T follicular helper cell (primary cell): ENCODE data around the gene SYT6.

ENCODE experiments used
- DNase-seq: peaks from one replicate; pipeline ENCODE4 v3.0.0-alpha.2; 2020; ENCODE audit warnings: low read depth
- total RNA-seq, 2 experiments: gene quantifications; one replicate each; lab custom pipeline; 2026; lab: John Stamatoyannopoulos, UW

The SYT6 gene
- total RNA-seq, result 0 reads per million in 2 experiments

- no peak for DNase-seq
Measured at GRCh38 chr1:114153261-114154145, at the start of gene SYT6. TSS of gene SYT6 (minus strand) at chr1:114153869. CDS start at chr1:114153772, 97 bp downstream.

- no peak for DNase-seq
Measured at GRCh38 chr1:114201486-114201885, 47.8 kb upstream of the SYT6 start.

- DNase-seq, result no peak
Measured at GRCh38 chr1:114199017-114199594, 45.4 kb upstream of the SYT6 start.

GRCh38 chr1:114196992-114197907 is 43.6 kb upstream of the SYT6 start:
- DNase-seq, result no peak

GRCh38 chr1:114195819-114196218 is 42.1 kb upstream of the SYT6 start:
- DNase-seq, result no peak

GRCh38 chr1:114192328-114192727 is 38.7 kb upstream of the SYT6 start:
- DNase-seq, result no peak

DNA sequence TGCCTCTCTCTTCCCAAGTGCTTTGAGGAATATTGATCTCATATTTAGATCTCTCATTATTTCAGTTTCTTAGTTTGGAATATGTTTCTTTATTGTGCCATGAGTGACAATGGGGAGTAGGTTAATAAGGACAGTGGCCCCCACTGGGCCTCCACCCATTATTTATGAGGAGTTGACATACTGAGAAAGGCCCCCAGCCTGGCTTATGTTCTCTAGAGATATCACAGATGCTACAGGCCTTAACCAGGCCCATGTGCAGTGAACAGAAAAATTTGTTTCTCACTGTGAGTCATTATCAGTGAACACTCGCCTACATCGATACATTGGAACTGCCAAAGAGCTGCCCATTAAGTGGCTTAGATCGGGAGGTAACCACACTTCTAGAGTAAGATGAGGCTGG is 35.7 kb upstream of the SYT6 start:
- DNase-seq, result no peak

- no peak for DNase-seq
Measured at GRCh38 chr1:114181356-114181755, 27.7 kb upstream of the SYT6 start.

GRCh38 chr1:114180742-114181141 is 27.1 kb upstream of the SYT6 start:
- DNase-seq, result no peak

DNA sequence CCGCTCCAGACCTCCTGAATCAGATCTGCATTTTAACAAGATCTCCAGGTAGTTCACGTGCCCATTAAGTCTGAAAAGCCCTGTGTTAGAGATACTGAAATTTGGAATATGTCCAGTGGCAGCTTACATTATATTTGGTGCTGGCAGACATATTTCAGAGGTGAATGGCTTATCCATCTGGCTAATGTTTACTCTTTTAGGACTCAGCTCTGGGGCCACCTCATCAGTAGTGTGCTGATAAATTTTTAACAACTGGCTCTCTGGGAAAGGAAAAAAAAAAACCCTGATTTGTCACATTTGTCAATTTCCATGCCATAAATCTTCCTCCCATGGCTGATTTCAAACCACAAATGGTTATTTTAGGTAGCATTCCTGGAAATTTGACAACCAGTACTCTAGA is 25.3 kb upstream of the SYT6 start:
- no peak for DNase-seq

DNA sequence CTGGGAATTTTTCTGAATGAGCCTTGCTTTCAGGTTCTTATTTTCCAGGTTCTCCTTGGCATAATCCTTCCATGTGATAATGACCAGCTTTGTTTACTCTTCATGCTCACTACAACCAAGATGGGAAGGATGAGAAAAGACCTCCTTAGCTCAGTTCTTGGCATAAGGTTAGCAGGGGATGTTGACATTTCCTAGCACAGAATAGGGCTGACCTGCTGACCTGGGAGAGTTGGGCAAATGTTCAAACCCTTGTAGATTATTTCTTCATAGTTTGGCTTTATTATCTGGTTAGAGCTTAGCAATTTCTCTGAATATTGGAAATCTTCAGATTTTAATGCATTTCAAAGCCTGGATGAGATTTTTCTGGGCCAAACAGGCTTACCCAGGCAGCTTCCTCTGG is 23.6 kb upstream of the SYT6 start:
- no peak for DNase-seq

DNA sequence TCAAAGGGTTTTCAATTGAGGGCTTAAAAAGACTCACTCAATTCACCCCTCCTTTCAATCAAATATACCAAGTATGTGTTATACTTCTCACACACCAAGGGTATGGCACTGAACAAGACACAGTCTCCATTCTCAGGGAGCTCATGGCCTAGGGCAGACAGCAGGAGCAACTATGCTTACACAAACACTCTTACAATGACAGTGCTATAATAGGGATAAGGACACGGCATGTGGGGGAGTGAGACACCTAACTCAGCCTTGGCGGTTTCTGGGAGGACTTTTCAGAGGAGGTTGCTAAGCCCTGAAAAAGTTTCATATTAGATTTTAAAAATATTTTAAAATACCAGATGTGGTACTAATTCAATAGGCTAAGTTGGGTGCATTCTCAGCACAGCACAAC is 22.7 kb upstream of the SYT6 start:
- no peak for DNase-seq

DNA sequence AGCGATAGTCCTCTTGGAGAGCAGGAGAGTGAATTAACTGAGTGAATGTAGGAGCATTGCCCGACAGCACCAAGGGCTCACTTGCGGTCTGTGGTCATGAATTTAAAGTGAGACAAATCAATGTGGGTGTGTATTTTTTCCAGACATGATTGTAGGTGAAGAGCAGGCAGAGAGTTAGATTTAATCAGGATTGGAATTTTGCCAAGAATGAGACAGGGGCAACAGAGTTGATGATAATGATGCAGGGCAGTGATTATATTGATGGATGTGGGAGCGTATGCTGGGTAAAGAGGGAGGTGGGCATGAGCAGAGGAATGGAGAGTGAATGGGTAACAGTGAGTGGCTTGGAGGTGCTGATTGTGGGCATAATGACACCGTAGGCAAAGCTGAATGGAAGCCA is 20.0 kb upstream of the SYT6 start:
- no peak for DNase-seq

GRCh38 chr1:114169509-114169908 is 15.8 kb upstream of the SYT6 start:
- DNase-seq, result no peak

DNA sequence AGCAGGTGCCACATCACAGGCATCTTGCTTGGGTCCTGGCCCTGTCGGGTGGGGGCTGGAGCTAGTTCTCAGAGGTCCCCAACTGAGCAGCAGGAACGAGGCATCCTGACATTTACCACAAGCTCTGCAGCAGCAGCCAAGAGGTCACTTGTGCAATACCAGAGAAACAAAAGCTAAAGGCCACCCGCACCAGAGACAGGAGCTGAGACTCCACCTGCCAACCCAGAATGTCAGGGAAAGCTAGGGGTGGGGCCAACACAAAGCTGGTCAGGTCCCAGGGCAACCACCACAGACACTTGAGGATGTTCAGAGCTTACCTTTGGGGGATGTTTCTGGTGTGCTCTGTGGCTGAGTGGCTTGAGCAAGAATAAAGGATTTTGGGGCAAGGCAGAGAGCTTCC is 13.6 kb upstream of the SYT6 start:
- DNase-seq, result no peak

DNA sequence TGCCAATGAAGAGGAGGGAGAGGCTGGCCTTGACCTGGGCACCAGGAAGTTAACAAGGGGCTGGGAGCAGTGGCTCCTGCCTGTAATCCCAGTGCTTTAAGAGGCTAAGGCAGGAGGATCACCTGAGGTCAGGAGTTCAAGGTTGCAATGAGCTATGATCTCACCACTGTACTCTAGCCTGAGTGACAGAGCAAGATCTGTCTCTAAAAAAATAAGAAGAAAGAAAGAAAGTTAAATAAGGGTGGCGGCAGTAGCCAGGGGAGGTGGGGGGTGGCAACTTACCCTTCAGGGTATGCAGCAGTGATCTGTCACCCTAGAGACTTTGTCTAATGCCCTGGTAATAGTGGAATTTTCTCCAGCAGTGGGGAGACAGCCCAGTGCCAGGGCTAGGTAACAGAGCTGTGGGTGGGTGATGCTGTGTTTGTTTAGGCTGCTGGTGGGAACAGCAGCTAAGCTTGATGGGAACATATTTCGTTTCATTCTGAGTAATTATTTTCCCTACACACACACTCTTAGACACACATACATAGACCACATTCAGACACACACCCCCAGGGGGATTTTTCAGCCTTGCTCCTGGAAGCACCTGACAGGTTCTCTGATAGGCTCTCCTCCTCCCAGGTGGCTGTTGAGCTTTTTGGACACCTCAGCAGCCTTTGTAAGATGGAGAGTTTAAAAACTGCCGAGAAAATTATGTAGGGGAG is 11.3 kb upstream of the SYT6 start:
- no peak for DNase-seq

DNA sequence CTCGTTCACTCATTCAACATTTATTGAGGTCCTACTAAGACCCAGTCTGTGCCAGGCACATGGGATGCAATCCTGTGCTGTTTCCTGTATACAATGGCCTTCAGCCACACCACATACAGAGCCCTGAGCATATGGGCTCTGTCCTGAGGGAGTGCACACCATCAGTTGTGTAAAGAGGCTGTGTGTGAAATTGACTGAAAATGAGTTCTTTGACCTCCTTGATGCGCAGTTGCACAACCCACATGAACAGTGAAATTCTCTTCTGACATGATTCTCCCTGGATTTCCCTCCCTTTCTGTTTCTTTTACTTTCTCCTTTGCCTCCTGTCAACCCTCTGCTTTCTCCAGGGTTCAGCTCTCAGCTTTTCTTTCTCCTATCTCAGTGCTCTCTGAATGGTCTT is 6.3 kb upstream of the SYT6 start:
- DNase-seq, result no peak

GRCh38 chr1:114157275-114157660 is 3.6 kb upstream of the SYT6 start:
- no peak for DNase-seq

GRCh38 chr1:114156538-114157274 is 3.0 kb upstream of the SYT6 start:
- DNase-seq, result no peak

- DNase-seq, result no peak
Measured at GRCh38 chr1:114155706-114156105, 2.0 kb upstream of the SYT6 start.

DNA sequence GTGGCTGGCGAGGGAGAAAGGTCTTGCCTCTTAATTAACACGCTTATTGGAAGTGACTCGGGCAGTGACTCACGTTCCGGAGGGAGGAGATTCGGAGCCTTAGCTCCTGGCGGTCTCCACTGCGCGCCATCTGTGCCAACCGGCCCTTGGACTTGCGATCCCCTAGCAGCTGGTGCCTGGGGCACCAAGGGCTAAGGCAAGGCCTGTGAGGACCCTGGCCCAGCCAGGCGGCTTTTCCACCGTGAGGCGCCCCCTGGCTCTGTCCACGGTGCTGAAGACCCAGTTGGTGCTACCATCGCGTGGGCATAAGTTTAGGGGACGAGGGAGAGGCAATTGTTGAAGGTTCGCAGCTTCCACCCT is 1.3 kb upstream of the SYT6 start:
- no peak for DNase-seq
